ENCODE measurements around the gene LSS. TPM values are rescaled to one million over a fixed set of nuclear protein-coding genes. Genes with fewer than 3 reads are reported as not detected.

LSS gene
- total and polyA plus RNA-seq, 2 donors (not counting 3 experiments of a cell fraction or from before 2014, with no cell fraction given): 120 to 141 TPM

DNA sequence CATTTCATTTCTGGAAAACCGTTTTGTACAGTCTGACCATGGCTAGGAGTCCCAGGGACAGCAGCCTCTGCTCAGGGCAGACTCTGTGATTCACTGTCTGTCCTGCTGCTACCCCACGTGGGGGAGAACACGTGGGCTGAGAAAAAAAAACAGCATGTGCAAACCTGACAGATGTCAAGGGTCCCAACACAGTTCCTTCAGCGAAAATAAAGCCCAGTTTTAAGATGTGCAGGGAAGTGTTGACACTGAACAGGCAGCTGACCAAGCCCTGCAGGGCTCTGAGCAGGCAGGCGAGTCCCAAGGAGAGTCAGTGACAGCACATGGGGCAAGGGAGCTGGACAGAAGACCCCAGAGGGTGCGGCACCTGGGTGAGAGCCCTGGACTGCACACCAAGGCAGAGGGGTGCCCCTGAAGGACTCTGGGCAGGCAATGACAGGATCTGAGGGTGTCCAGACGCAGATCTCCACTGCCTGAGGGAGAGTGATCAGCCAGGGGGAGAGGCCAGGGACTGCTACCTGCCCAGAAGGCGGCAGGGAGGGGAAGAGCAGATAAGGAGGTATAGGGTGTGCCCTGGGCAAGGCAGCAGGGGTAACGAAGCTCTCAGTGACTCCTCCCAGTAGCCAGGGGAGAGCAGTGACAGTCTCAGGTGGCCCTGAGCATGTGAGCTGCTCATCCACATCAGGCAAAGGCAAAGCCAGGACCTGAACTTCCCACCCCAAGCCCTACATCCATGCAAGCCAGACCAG, 39.2 kb downstream of the LSS start:
- BruUV-seq (replicated peaks): TSS peak; percentile 59
- no peak for FAIRE-seq
- H3K79me2 ChIP-seq (ENCODE audit: control insufficient read depth, insufficient read depth, low read length): no peaks in the 10 kb centered on the region
- no peaks in the 10 kb centered on the region for H4K20me1 ChIP-seq (replicated peaks; ENCODE audit: control insufficient read depth, extremely low read depth, insufficient read depth, low read length)
- H3K4me3 ChIP-seq (replicated peaks in 1 of 3; ENCODE audit: insufficient read depth in 1 of 3, low read depth in 1 of 3, low read length in 3 of 3): no peak overlapping the region
- peaks cover 31% of the 10 kb centered on the region for H3K4me1 ChIP-seq (ENCODE audit: control insufficient read depth, extremely low read depth, insufficient read depth, low read length)
- peak overlapping the region; percentile 3 for H3K4me2 ChIP-seq (ENCODE audit: insufficient read depth, low read length)
- dilution Hi-C loops (cut with MboI; ENCODE audit: extremely low pct_ligation_motif_present, low sequenced_read_pairs) (no loop called here), intact Hi-C loops (cut with micrococcal nuclease) (loop anchor here (5.0 kb wide), 1 partner anchor 37 kb away; no protein-coding TSS in a partner anchor)
- H3K9me1 ChIP-seq (replicated peaks; ENCODE audit: control insufficient read depth, extremely low read depth, insufficient read depth, low read length): no peaks in the 10 kb centered on the region
- CTCF ChIA-PET: interaction anchor here (1.7 kb wide), 1 partner anchor 36 kb away, joined by 8 read pairs; no protein-coding TSS in a partner anchor
- H2AFZ ChIP-seq (ENCODE audit: low read depth, low read length): no peak overlapping the region
- H3K27me3 ChIP-seq (ENCODE audit: control insufficient read depth in 2 of 2, insufficient read depth in 2 of 2, low read length in 2 of 2): no peaks in the 10 kb centered on the region
- H3K9me3 ChIP-seq (replicated peaks; ENCODE audit: control insufficient read depth, insufficient read depth, low read length): no peaks in the 10 kb centered on the region
- TF ChIP-seq GATA2 (IDR thresholded peaks at IDR 0.05; ENCODE audit: insufficient read depth, insufficient read length, low read depth, low read length) (no peak), JUN (IDR thresholded peaks at IDR 0.05; ENCODE audit: borderline replicate concordance, insufficient read depth, insufficient read length, low read depth) (no peak), FOS (IDR thresholded peaks at IDR 0.05; ENCODE audit: borderline replicate concordance, insufficient read depth, low read length) (no peak), POLR2A (IDR thresholded peaks at IDR 0.05; ENCODE audit: low read depth, low read length) (no peak)
- TF ChIP-seq, protein P1, sequence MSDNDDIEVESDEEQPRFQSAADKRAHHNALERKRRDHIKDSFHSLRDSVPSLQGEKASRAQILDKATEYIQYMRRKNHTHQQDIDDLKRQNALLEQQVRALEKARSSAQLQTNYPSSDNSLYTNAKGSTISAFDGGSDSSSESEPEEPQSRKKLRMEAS (IDR thresholded peaks at IDR 0.05; ENCODE audit: insufficient read depth, insufficient read length): peak; percentile 81
- TF ChIP-seq, protein P2, sequence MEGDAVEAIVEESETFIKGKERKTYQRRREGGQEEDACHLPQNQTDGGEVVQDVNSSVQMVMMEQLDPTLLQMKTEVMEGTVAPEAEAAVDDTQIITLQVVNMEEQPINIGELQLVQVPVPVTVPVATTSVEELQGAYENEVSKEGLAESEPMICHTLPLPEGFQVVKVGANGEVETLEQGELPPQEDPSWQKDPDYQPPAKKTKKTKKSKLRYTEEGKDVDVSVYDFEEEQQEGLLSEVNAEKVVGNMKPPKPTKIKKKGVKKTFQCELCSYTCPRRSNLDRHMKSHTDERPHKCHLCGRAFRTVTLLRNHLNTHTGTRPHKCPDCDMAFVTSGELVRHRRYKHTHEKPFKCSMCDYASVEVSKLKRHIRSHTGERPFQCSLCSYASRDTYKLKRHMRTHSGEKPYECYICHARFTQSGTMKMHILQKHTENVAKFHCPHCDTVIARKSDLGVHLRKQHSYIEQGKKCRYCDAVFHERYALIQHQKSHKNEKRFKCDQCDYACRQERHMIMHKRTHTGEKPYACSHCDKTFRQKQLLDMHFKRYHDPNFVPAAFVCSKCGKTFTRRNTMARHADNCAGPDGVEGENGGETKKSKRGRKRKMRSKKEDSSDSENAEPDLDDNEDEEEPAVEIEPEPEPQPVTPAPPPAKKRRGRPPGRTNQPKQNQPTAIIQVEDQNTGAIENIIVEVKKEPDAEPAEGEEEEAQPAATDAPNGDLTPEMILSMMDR (IDR thresholded peaks at IDR 0.05; ENCODE audit: extremely low read depth in 1 of 2, insufficient read depth in 1 of 2, low read depth in 1 of 2, low read length in 2 of 2): no peak
- POLR2A ChIA-PET: no interaction called here
- H3K36me3 ChIP-seq (ENCODE audit: control insufficient read depth in 2 of 2, extremely low read depth in 1 of 2, insufficient read depth in 2 of 2, low read length in 2 of 2): peaks cover 3 to 19% of the 10 kb centered on the region in 2 experiments
- peak overlapping the region; percentile 69 for H3K27ac ChIP-seq (ENCODE audit: insufficient read depth, low read depth, low read length)
- H3K9ac ChIP-seq (replicated peaks; ENCODE audit: extremely low read depth, insufficient read depth, low read length): peak overlapping the region; percentile 33
- DNase-seq (ENCODE audit: low read depth, low spot score): peak; percentile 14

All from endothelial cell of umbilical vein (primary cell).